HAP-1 (cell line): ENCODE measurements around the gene NEK3.
"Not testable (repeated sequence)": the region's sequence is repeated elsewhere in the genome, so short reads cannot be mapped to it uniquely, and the experiment has no call there.

Experiments used
- DNase-seq, 2 experiments: peaks; one replicate each; pipeline ENCODE4 v3.0.0-alpha.2; 2016 to 2020; ENCODE audit warnings: low spot score in 2 of 2
- H3K27me3 ChIP-seq: fragments of 250-450 bp; sonication (Bioruptor Pico); 2 replicates; pipeline ENCODE4 v1.5.1; 2020; ENCODE audit warnings: low read depth, mild to moderate bottlenecking, moderate library complexity
- H3K36me3 ChIP-seq: fragments of 250-450 bp; sonication (Bioruptor Pico); replicated peaks from 2 replicates; pipeline ENCODE4 v1.5.1; 2020; ENCODE audit warnings: mild to moderate bottlenecking
- H3K4me1 ChIP-seq: fragments of 250-450 bp; sonication (Bioruptor Pico); 2 replicates; pipeline ENCODE4 v1.5.1; 2020; ENCODE audit warnings: mild to moderate bottlenecking
- H3K4me3 ChIP-seq: fragments of 250-450 bp; sonication (Bioruptor Pico); 2 replicates; pipeline ENCODE4 v1.5.1; 2020; ENCODE audit warnings: mild to moderate bottlenecking, moderate library complexity
- H3K9me3 ChIP-seq: fragments of 250-450 bp; sonication (Bioruptor Pico); 2 replicates; pipeline ENCODE4 v1.5.1; 2020; ENCODE audit warnings: mild to moderate bottlenecking, moderate library complexity
- in situ Hi-C: fragments of 300-500 bp; cut with MboI; formaldehyde crosslinking; loops from 3 replicates; pipeline ENCODE4 v1.14.3; 2020; ENCODE audit warnings: low sequenced_read_pairs, inconsistent platforms, mixed read lengths

NEK3 gene

GRCh38 chr13:52125547-52125946, 33.9 kb downstream of the NEK3 start:
- Histone ChIP-seq H3K27me3 (peaks cover 15% of the 10 kb centered on the region; the same call in 1 of the 2 replicates), H3K4me1 (peaks cover 3% of the 10 kb centered on the region; the same call in 1 of the 2 replicates), H3K4me3 (no peak overlapping the region), H3K36me3 (no peaks in the 10 kb centered on the region), H3K9me3 (no peaks in the 10 kb centered on the region)
- in situ Hi-C loops, result loop anchor here (10.0 kb wide), 1 partner anchor 121 kb away; no protein-coding TSS in a partner anchor
- no peak for DNase-seq

GRCh38 chr13:52118595-52118994, 40.8 kb downstream of the NEK3 start:
- no peak for DNase-seq
- H3K4me1 ChIP-seq, result no peaks in the 10 kb centered on the region
- no peaks in the 10 kb centered on the region for H3K36me3 ChIP-seq
- peaks cover 27% of the 10 kb centered on the region for H3K27me3 ChIP-seq
- H3K4me3 ChIP-seq, result no peak overlapping the region
- in situ Hi-C loops, result no loop called here
- no peaks in the 10 kb centered on the region for H3K9me3 ChIP-seq

DNA sequence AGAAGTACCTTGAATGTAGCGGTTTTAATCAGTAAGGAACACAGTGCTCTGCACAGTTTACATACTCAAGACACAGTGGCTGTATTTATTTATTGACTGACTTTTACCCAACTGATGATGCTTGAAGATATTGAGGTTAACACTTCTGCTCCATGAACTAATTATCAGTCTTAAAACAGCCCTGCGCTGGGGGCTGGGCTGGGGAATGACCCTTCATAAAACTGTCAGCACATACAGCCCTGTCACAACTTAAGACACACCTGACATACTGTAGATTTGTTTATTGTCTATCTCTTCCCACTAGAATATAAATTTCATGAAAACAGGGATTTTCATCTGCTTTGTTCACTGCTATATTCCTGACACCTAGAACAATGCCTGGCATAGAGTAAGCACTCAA, 41.3 kb downstream of the NEK3 start:
- H3K4me3 ChIP-seq, result no peak overlapping the region
- H3K4me1 ChIP-seq, result no peaks in the 10 kb centered on the region
- in situ Hi-C loops, result no loop called here
- no peaks in the 10 kb centered on the region for H3K36me3 ChIP-seq
- peaks cover 23% of the 10 kb centered on the region for H3K27me3 ChIP-seq
- no peak for DNase-seq
- no peaks in the 10 kb centered on the region for H3K9me3 ChIP-seq

DNA sequence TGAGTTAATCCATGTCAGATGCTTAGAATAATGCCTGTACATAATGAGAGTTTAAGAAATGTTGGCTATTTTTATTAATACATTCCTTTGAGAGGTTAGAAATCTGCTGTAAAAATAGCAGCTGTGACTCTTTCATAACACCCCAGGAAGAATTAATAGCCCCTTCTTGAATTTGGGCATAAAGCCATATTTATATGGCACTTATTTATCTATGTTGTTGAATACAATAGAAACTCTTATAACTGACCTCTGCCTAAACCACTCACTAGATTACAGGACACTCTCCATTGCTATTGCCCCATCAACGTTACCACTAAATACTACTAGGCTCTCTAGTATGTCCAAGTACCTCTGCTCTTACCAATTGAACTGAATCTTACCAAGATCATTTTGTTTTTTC, 46.8 kb downstream of the NEK3 start:
- DNase-seq, result no peak
- H3K4me3 ChIP-seq, result no peak overlapping the region
- H3K36me3 ChIP-seq, result no peaks in the 10 kb centered on the region
- in situ Hi-C loops, result no loop called here
- H3K27me3 ChIP-seq, result peaks cover 9% of the 10 kb centered on the region; the same call in 1 of the 2 replicates
- H3K4me1 ChIP-seq, result peaks cover 5% of the 10 kb centered on the region; the same call in 1 of the 2 replicates
- no peaks in the 10 kb centered on the region for H3K9me3 ChIP-seq

DNA sequence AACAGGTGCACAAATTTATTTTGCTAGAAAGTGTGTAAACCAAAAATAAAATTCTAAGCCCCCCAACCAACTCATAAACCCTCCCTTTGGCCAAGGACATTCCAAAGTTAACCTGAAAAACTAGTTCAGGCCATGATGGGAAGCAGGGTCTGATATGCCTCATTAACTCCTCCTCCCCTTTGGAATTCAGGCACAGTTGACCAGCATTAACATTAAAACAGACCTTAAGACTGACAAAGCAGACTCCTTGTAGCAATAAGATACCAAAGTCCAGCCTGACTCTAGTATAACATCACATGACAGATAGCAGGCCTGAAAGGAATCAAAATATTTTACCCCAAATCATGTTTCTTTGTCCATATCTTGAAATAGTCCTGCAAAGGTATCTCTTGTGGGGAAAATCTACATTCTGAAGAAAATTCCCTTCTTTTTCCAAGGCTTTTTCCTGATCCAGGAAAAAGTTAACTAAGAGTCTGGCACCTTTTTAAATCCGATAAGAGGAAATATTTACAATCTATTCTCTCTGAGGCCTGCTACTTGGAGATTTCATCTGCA, 50.2 kb downstream of the NEK3 start:
- Histone ChIP-seq H3K9me3 (no peaks in the 10 kb centered on the region), H3K27me3 (peaks cover 5% of the 10 kb centered on the region; the same call in 1 of the 2 replicates), H3K36me3 (no peaks in the 10 kb centered on the region), H3K4me3 (no peak overlapping the region), H3K4me1 (peaks cover 5% of the 10 kb centered on the region; the same call in 1 of the 2 replicates)
- DNase-seq, result peak in 1 of 2 experiments; percentile 35
- in situ Hi-C loops, result no loop called here

DNA sequence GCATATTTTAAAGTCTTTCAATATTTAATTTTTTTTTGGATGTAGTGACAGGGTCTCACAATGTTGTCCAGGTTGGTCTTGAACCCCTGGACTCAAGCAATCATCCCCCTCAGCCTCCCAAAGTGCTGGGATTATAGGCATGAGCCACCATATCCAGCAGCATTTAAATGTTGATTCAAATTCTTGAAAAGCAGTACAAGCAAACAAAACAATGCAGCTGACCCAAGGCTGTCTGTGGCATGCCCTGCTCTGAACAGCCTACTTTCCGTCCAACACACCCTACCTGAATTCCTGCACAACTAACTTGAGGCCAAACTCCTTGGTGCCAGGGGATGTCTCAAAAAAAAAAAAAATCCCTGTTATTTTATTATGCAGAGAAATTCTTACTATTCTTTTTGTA, 53.6 kb downstream of the NEK3 start:
- H3K9me3 ChIP-seq, result no peaks in the 10 kb centered on the region
- H3K36me3 ChIP-seq, result no peaks in the 10 kb centered on the region
- no peaks in the 10 kb centered on the region for H3K27me3 ChIP-seq
- no peak for DNase-seq
- peaks cover 5% of the 10 kb centered on the region; the same call in 1 of the 2 replicates for H3K4me1 ChIP-seq
- no peak overlapping the region for H3K4me3 ChIP-seq
- in situ Hi-C loops, result no loop called here

DNA sequence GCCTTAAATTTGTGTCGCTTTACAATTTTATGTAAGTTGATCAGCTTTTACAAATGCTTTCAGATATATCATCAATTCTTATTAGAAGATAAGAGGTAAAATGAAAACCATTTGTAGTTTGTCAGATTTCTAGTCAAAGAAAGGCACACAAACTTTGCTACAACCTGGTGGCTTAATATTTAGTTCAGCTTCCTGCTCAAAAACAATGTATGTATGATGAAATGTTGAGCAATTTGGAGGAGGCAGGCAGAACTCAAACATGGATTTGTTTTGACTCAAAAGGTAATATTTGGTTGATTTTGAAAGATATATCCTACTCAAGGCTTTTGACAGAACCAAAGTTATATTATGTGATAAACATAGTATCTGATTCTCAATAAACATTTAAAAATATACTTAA, 54.8 kb downstream of the NEK3 start:
- DNase-seq, result no peak
- H3K4me3 ChIP-seq, result no peak overlapping the region
- in situ Hi-C loops, result no loop called here

GRCh38 chr13:52103386-52103785, 56.0 kb downstream of the NEK3 start:
- no peaks in the 10 kb centered on the region for H3K9me3 ChIP-seq
- no peaks in the 10 kb centered on the region for H3K27me3 ChIP-seq
- H3K4me1 ChIP-seq, result no peaks in the 10 kb centered on the region
- no peak overlapping the region for H3K4me3 ChIP-seq
- H3K36me3 ChIP-seq, result no peaks in the 10 kb centered on the region
- in situ Hi-C loops, result no loop called here
- no peak for DNase-seq

More for the DNA sequence above, 54.8 kb downstream of the NEK3 start:
- H3K27me3 ChIP-seq, result no peaks in the 10 kb centered on the region
- no peaks in the 10 kb centered on the region for H3K9me3 ChIP-seq
- peaks cover 4% of the 10 kb centered on the region; the same call in 1 of the 2 replicates for H3K4me1 ChIP-seq
- H3K36me3 ChIP-seq, result no peaks in the 10 kb centered on the region

DNA sequence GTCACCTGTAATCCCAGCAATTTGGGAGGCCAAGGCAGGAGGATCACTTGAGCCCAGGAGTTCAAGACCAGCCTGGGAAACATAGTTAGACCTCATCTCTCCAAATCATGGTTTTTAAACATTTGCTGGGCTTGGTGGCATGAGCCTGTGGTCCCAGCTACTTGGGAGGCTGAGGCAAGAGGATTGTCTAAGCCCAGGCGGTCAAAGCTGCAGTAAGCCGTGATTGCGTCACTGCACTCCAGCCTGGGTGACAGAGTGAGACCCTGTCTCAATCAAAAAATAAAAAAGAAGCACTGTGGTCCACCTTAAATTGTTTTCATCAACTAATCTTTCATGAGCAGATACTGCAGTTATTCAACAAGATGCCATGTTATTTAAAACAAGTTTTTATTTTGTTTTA, 57.0 kb downstream of the NEK3 start:
- H3K4me3 ChIP-seq, H3K27me3 ChIP-seq, H3K9me3 ChIP-seq, in situ Hi-C loops, H3K4me1 ChIP-seq, DNase-seq, H3K36me3 ChIP-seq: not testable (repeated sequence)

DNA sequence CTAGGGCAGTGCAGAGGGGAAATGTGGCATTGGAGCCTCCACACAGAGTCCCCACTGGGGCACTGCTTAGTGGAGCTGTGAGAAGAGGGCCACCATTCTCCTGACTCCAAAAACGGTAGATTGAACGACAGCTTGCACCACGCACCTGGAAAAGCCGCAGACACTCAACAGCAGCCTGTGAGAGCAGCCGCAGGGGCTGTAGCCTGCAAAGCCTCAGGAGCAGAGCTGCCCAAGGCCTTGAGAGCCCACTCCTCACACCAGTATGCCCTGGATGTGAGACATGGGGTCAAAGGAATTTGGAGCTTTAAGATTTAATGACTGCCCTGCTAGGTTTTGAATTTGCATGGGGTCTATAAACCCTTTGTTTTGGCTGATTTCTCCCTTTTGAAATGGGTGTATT, 62.2 kb downstream of the NEK3 start:
- Histone ChIP-seq H3K36me3 (no peaks in the 10 kb centered on the region), H3K4me3 (no peak overlapping the region)
- in situ Hi-C loops, result no loop called here

DNA sequence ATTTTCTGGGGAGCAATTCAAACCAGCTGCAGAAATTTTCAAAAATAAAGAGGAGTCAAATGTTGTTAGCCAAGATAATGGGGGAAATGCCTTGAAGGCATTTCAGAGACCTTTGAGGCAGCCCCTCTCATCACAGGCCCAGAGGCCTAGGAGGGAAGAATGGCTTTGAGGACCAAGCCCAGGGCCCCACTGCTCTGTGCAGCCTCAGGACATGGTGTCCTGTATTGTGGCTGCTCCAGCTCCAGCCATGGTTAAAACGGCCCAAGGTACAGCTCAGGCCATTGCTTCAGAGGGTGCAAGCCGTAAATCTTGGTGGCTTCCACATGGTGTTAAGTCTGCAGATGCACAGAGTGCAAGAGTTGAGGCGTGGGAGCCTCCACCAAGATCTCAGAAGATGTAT, 62.6 kb downstream of the NEK3 start:
- Histone ChIP-seq H3K4me1 (no peaks in the 10 kb centered on the region), H3K4me3 (no peak overlapping the region), H3K9me3 (no peaks in the 10 kb centered on the region), H3K36me3 (no peaks in the 10 kb centered on the region), H3K27me3 (no peaks in the 10 kb centered on the region)
- no peak for DNase-seq
- in situ Hi-C loops, result no loop called here

More for the DNA sequence above, 62.2 kb downstream of the NEK3 start:
- Histone ChIP-seq H3K4me1 (no peaks in the 10 kb centered on the region), H3K9me3 (no peaks in the 10 kb centered on the region), H3K27me3 (no peaks in the 10 kb centered on the region)
- no peak for DNase-seq

GRCh38 chr13:52096062-52096461, 63.3 kb downstream of the NEK3 start:
- in situ Hi-C loops, result no loop called here

DNA sequence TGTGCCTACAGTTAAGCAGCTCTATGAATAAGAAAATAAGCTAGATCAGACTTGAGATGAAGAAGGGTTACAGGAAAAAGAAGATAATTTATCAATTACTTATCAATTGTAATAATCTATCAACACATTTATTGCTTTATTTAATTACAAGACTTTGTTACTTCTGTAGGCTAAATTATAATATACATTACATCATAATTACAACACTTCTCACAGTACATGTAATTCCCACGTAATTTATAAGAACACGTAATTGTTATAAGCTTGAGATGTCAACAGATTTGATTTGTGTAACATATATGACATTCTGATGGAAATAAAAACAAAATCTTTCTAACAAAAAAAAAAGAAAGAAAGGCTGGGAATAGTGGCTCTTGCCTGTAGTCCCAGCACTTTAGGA, 67.3 kb downstream of the NEK3 start:
- no peak for DNase-seq
- in situ Hi-C loops, result no loop called here
- no peak overlapping the region for H3K4me3 ChIP-seq
- H3K9me3 ChIP-seq, result no peaks in the 10 kb centered on the region
- no peaks in the 10 kb centered on the region for H3K4me1 ChIP-seq
- H3K36me3 ChIP-seq, result no peaks in the 10 kb centered on the region
- H3K27me3 ChIP-seq, result no peaks in the 10 kb centered on the region

More at GRCh38 chr13:52096062-52096461, 63.3 kb downstream of the NEK3 start:
- Histone ChIP-seq H3K9me3 (no peaks in the 10 kb centered on the region), H3K4me3 (no peak overlapping the region), H3K27me3 (no peaks in the 10 kb centered on the region), H3K36me3 (no peaks in the 10 kb centered on the region), H3K4me1 (no peaks in the 10 kb centered on the region)
- DNase-seq, result no peak

DNA sequence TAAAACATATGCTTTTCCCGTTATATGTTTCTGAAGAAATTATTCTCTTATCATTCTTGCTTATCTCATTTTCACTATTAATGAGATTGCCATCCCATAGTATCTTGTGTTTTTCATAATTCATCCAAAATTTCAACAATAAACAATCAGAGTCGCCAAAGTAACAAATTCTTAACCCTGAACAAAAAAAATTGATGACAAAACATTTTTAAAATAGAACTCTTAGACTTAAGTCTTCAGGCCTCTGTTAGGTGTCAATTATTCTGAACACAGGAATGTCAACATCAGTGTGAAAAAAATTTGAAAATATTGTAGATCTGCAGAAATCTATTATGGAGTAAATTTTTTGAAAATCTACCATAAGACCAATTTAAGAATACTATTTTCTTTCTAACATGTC, 67.9 kb downstream of the NEK3 start:
- H3K36me3 ChIP-seq, result no peaks in the 10 kb centered on the region
- in situ Hi-C loops, result no loop called here
- no peaks in the 10 kb centered on the region for H3K4me1 ChIP-seq
- H3K4me3 ChIP-seq, result no peak overlapping the region
- H3K27me3 ChIP-seq, result no peaks in the 10 kb centered on the region; the same call in 1 of the 2 replicates
- H3K9me3 ChIP-seq, result no peaks in the 10 kb centered on the region
- DNase-seq, result no peak

GRCh38 chr13:52085421-52085820, 74.0 kb downstream of the NEK3 start:
- no peaks in the 10 kb centered on the region for H3K36me3 ChIP-seq
- H3K4me1 ChIP-seq, result no peaks in the 10 kb centered on the region
- H3K27me3 ChIP-seq, result peaks cover 8% of the 10 kb centered on the region; the same call in 1 of the 2 replicates
- no peak overlapping the region for H3K4me3 ChIP-seq
- H3K9me3 ChIP-seq, result no peaks in the 10 kb centered on the region
- DNase-seq, result no peak
- in situ Hi-C loops, result no loop called here
